GM12878 (cell line): ENCODE data around the gene FABP2. TPM values are rescaled to one million over a fixed set of nuclear protein-coding genes. Genes with fewer than 3 reads are reported as not detected.

Experiments used
- ATAC-seq: fragments of 200-7000 bp; cut with Tn5 transposase; 3 replicates; pipeline ENCODE4 v1.9.1; 2020; ENCODE audit warnings: mild to moderate bottlenecking, moderate library complexity
- BruUV-seq: library from RNA; stranded (reverse); fragments of 400-500 nt; replicated peaks from 2 replicates; lab custom pipeline; 2021; lab: Mats Ljungman, UMichigan
- CTCF ChIA-PET: fragments of 300-600 bp; sonication (Branson Sonifier 250); formaldehyde crosslinking; extraction: SDS; loops from one replicate; lab custom pipeline; 2021; ENCODE audit warnings: inconsistent platforms; lab: Yijun Ruan, JAX
- POLR2A ChIA-PET: fragments of 350-600 bp; formaldehyde crosslinking; extraction: SDS; loops from one replicate; lab custom pipeline; 2021; ENCODE audit warnings: inconsistent platforms; lab: Charles Lee
- RAD21 ChIA-PET: fragments of 300-600 bp; sonication (Branson Sonifier 250); formaldehyde crosslinking; loops from one replicate; lab custom pipeline; 2023; ENCODE audit warnings: antibody characterized with exemption; ENCODE audit not compliant: unreplicated experiment; lab: Charles Lee
- SMC1A ChIA-PET: fragments of 300-600 bp; sonication (Branson Sonifier 250); formaldehyde crosslinking; loops from one replicate; lab custom pipeline; 2023; ENCODE audit not compliant: unreplicated experiment, uncharacterized antibody; lab: Charles Lee
- DNase-seq: peaks from one replicate; pipeline ENCODE4 v3.0.0-alpha.2; 2011; ENCODE audit warnings: low read depth, low spot score
- FAIRE-seq: peaks from 3 replicates; lab custom pipeline; 2011; peaks lifted over from hg19 to GRCh38; lab: Jason Lieb, UNC
- H2AFZ ChIP-seq: 2 replicates; pipeline ENCODE4 v1.6.0; 2011; ENCODE audit warnings: low read depth, low read length, control low read depth; ENCODE audit not compliant: control insufficient read depth
- H3K27ac ChIP-seq: 2 replicates; pipeline ENCODE4 v1.5.1; 2011; ENCODE audit warnings: control low read depth; ENCODE audit not compliant: control insufficient read depth, insufficient read depth
- H3K27me3 ChIP-seq, 2 experiments: replicated peaks in 1 of 2; 2 replicates each; pipeline versions ENCODE4 v1.6.0 to v1.6.1; 2011; ENCODE audit warnings: low read length in 1 of 2; ENCODE audit not compliant: control insufficient read depth in 2 of 2, insufficient read depth in 2 of 2
- H3K36me3 ChIP-seq, 2 experiments: 2 replicates each; pipeline ENCODE4 v1.5.1; 2011; ENCODE audit warnings: low read length in 1 of 2; ENCODE audit not compliant: control insufficient read depth in 2 of 2, insufficient read depth in 2 of 2
- H3K4me1 ChIP-seq: 2 replicates; pipeline ENCODE4 v1.6.1; 2011; ENCODE audit warnings: mild to moderate bottlenecking, low read length, moderate library complexity, mixed read lengths; ENCODE audit not compliant: control insufficient read depth, insufficient read depth
- H3K4me2 ChIP-seq: 2 replicates; pipeline ENCODE4 v1.6.0; 2011; ENCODE audit warnings: control low read depth; ENCODE audit not compliant: control insufficient read depth, insufficient read depth
- H3K4me3 ChIP-seq: fragments of 200-600 bp; sonication (generic); 2 replicates; pipeline ENCODE4 v1.5.1; 2016
- H3K79me2 ChIP-seq: 2 replicates; pipeline ENCODE4 v1.6.0; 2011; ENCODE audit warnings: low read length; ENCODE audit not compliant: control insufficient read depth, insufficient read depth
- H3K9ac ChIP-seq: 2 replicates; pipeline ENCODE4 v1.8.0; 2011; ENCODE audit warnings: low read length, control low read depth, mixed read lengths; ENCODE audit not compliant: control insufficient read depth, insufficient read depth
- H3K9me3 ChIP-seq: replicated peaks from 3 replicates; pipeline ENCODE4 v1.5.1; 2011; ENCODE audit warnings: mild to moderate bottlenecking, low read length; ENCODE audit not compliant: control insufficient read depth, insufficient read depth
- H4K20me1 ChIP-seq: 2 replicates; pipeline ENCODE4 v1.6.0; 2011; ENCODE audit not compliant: control insufficient read depth, insufficient read depth
- CTCF ChIP-seq, 3 experiments: IDR thresholded peaks in 2 of 3; conservative IDR thresholded peaks in 1 of 3; 2 replicates each; pipeline ENCODE4 v1.5.1; 2011; ENCODE audit warnings: low read depth in 3 of 3, low read length in 3 of 3, mild to moderate bottlenecking in 3 of 3, control low read depth in 2 of 3, moderate library complexity in 2 of 3, inconsistent platforms in 1 of 3, mixed read lengths in 1 of 3; ENCODE audit not compliant: control insufficient read depth in 2 of 3, insufficient read depth in 1 of 3; ENCODE audit errors: extremely low read depth in 1 of 3
- RAD21 ChIP-seq: IDR thresholded peaks from 2 replicates; pipeline ENCODE4 v1.6.1; 2011; ENCODE audit warnings: mild to moderate bottlenecking, low read depth, low read length, moderate library complexity; ENCODE audit not compliant: insufficient read depth
- SIN3A ChIP-seq: IDR thresholded peaks from 2 replicates; pipeline ENCODE4 v1.6.1; 2012; ENCODE audit warnings: low read depth, low read length, improper control_type of control experiment
- SMC3 ChIP-seq: IDR thresholded peaks from 2 replicates; pipeline ENCODE4 v1.6.1; 2011; ENCODE audit warnings: low read length, improper control_type of control experiment, borderline replicate concordance
- WGBS: methylation state at CpG from one replicate; pipeline ENCODE4 v1.1.6; 2016; ENCODE audit warnings: low lambda C conversion rate; ENCODE audit not compliant: insufficient replicate concordance, insufficient coverage; ENCODE audit errors: missing lambda C conversion rate; 5-methylcytosine and 5-hydroxymethylcytosine counted together
- in situ Hi-C: fragments of 300-500 bp; cut with MboI; formaldehyde crosslinking; loops from 9 replicates; pipeline ENCODE4 v1.14.3; 2018; ENCODE audit warnings: mixed read lengths
- intact Hi-C: fragments of 100-400 bp; cut with micrococcal nuclease; formaldehyde crosslinking; loops from one replicate; pipeline ENCODE4 v1.14.2; 2022; ENCODE audit not compliant: unreplicated experiment
- polyA plus RNA-seq, 11 experiments: library from polyadenylated mRNA; depleted of rRNA in 4 of 11; unstranded in 6 of 11; stranded (reverse) in 5 of 11; fragments of >200 nt; fragmentation: Nextera tagmentation in 4 of 11; fragmentation: Illumina TruSeq in 1 of 11; extraction: Ambion mirVana in 4 of 11; extraction: Trizol in 1 of 11; gene quantifications; 1 replicate in 1 of 11; 2 replicates in 10 of 11; pipeline versions ENCODE4 v1.2.1 to v1.2.3, GENCODE V29; 2011 to 2016; ENCODE audit warnings: inconsistent platforms in 2 of 11, missing spikeins in 2 of 11, low read depth in 1 of 11
- total RNA-seq, 4 experiments: library from RNA; depleted of rRNA in 3 of 4; stranded (reverse); fragments of >200 nt in 3 of 4; fragmentation: Illumina TruSeq in 1 of 4; extraction: Trizol in 1 of 4; gene quantifications; 2 replicates each; pipeline versions ENCODE4 v1.2.1 to v1.2.3, GENCODE V29; 2013 to 2021

The FABP2 gene
- total and polyA plus RNA-seq, 10 of the 15 experiments (the other 5 are each of a cell fraction or from before 2014, with no cell fraction given), result not detected

DNA sequence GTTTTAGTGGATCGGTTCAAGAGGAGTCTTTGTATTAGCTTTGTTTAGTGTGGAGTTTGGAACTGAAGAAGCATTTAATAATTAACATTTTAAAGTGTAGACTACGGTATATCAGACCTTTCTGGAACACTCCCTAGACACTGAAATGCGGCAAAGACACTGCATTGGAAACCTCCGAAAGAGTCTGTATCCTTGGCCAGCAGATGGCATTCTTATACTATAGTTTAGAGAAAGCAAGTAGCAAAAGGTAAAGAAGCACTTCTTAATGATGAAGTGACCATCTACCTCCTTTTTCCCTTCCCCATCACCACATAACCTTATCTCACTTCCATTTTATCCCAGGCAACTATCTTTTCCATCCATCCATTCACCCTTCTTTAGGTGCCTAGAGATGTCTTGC, 7.6 kb downstream of the FABP2 start:
- CTCF ChIA-PET, result interaction anchor here (0.7 to 3.2 kb wide), 4 partner anchors 15 to 737 kb away, joined by 3 to 12 read pairs (median 6); partner anchors contain the start of gene PDE5A
- FAIRE-seq (no peak), DNase-seq (no peak), ATAC-seq (peak; percentile 81)
- Histone ChIP-seq H3K4me1 (no peaks in the 10 kb centered on the region), H3K4me2 (no peak overlapping the region), H3K9me3 (no peaks in the 10 kb centered on the region), H3K36me3 (no peaks in the 10 kb centered on the region), H3K4me3 (no peak overlapping the region), H3K79me2 (no peaks in the 10 kb centered on the region), H2AFZ (no peak overlapping the region), H4K20me1 (no peaks in the 10 kb centered on the region), H3K27ac (no peak overlapping the region), H3K27me3 (no peaks in the 10 kb centered on the region; a peak in 1 of 4 replicates), H3K9ac (no peak overlapping the region)
- SMC1A ChIA-PET, result interaction anchor here (0.8 kb wide), 1 partner anchor 14 kb away, joined by 3 read pairs; no protein-coding TSS in a partner anchor
- RAD21 ChIA-PET, result no interaction called here
- TF ChIP-seq CTCF (IDR thresholded peaks at IDR 0.05 in 2 of 3, conservative IDR thresholded peaks at IDR 0.05 in 1 of 3; ENCODE audit: control insufficient read depth in 2 of 3, extremely low read depth in 1 of 3, insufficient read depth in 1 of 3, low read depth in 3 of 3, low read length in 3 of 3) (peak; percentile 41 to 56 (median 43); a peak in 5 of 6 replicates), SMC3 (peak; percentile 55; the same call in 1 of the 2 replicates), SIN3A (no peak), RAD21 (peak; percentile 77)
- BruUV-seq, result no TSS peak
- POLR2A ChIA-PET, result no interaction called here
- in situ Hi-C loops, result loop anchor here (10.0 kb wide), 1 partner anchor 310 kb away; the partner anchor contains the start of gene PDE5A
- intact Hi-C loops, result loop anchor here (2.0 to 5.0 kb wide), 2 partner anchors 178 to 314 kb away; partner anchors contain the start of gene PDE5A
- WGBS, result 23% methylated on average over 4 of the region's 4 CpGs
